ENCODE measurements around the gene CCL27. TPM values are rescaled to one million over a fixed set of nuclear protein-coding genes. Genes with fewer than 3 reads are reported as not detected.

The CCL27 gene
- total RNA-seq, 6 experiments from 2014 or later, result 0.88 TPM; not detected in 5

DNA sequence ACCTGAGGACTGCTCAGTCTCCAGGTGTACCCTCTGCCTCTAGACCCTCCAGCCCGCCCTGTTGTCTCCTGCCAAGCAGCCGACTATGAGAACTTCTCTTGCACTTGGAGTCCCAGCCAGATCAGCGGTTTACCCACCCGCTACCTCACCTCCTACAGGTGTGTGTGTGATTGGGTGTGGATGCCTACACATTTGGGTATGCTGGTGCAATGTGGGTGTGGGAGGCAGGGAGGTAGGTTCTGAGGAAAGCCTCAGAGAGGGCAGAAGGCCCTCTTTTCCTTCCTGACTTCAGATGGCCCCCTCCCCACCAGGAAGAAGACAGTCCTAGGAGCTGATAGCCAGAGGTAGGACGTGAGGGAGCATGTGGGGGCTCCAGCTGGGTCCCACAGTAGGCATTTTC, 5.5 kb downstream of the CCL27 start:
- DNase-seq, result no peak
- H3K4me3 Mint-ChIP-seq, result no peak overlapping the region
- no peaks in the 10 kb centered on the region for H3K9me3 Mint-ChIP-seq
- no peak overlapping the region for H3K27ac Mint-ChIP-seq
- peaks cover 5% of the 10 kb centered on the region; the same call in 1 of the 2 replicates for H3K36me3 Mint-ChIP-seq (ENCODE audit: low read depth)
- peaks cover 26% of the 10 kb centered on the region for H3K4me1 Mint-ChIP-seq (ENCODE audit: low read depth)
- H3K27me3 Mint-ChIP-seq (ENCODE audit: insufficient read depth), result peaks cover 1% of the 10 kb centered on the region; the same call in 1 of the 2 replicates
- TF ChIP-seq, protein P1, sequence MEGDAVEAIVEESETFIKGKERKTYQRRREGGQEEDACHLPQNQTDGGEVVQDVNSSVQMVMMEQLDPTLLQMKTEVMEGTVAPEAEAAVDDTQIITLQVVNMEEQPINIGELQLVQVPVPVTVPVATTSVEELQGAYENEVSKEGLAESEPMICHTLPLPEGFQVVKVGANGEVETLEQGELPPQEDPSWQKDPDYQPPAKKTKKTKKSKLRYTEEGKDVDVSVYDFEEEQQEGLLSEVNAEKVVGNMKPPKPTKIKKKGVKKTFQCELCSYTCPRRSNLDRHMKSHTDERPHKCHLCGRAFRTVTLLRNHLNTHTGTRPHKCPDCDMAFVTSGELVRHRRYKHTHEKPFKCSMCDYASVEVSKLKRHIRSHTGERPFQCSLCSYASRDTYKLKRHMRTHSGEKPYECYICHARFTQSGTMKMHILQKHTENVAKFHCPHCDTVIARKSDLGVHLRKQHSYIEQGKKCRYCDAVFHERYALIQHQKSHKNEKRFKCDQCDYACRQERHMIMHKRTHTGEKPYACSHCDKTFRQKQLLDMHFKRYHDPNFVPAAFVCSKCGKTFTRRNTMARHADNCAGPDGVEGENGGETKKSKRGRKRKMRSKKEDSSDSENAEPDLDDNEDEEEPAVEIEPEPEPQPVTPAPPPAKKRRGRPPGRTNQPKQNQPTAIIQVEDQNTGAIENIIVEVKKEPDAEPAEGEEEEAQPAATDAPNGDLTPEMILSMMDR (IDR thresholded peaks at IDR 0.05), result no peak

DNA sequence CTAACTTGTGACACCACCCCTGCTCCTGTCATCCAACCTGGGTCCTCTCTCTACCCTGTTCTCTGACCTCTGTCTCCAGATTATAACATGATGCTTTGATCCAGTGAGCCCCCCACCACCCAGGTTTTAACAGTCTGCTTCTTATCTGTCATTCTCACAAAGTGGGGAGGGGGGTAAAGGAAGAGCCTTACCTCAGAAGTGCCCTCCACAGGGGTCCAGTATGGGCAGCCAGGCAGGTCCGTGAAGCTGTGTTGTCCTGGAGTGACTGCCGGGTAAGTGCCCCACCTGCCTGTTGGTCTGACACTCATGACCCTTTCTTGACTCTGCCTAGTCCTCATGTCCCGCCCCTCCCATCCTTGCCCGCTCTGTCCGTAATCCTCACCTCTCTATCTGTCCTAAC, 7.1 kb downstream of the CCL27 start:
- H3K9me3 Mint-ChIP-seq, result no peaks in the 10 kb centered on the region
- no peak overlapping the region for H3K4me3 Mint-ChIP-seq
- TF ChIP-seq, protein P1 (IDR thresholded peaks at IDR 0.05), result no peak
- no peak for DNase-seq
- peaks cover 41% of the 10 kb centered on the region for H3K4me1 Mint-ChIP-seq (ENCODE audit: low read depth)
- no peaks in the 10 kb centered on the region for H3K27me3 Mint-ChIP-seq (ENCODE audit: insufficient read depth)
- H3K36me3 Mint-ChIP-seq (ENCODE audit: low read depth), result peaks cover 5% of the 10 kb centered on the region; the same call in 1 of the 2 replicates
- peak overlapping the region; percentile 10; the same call in 1 of the 2 replicates for H3K27ac Mint-ChIP-seq

DNA sequence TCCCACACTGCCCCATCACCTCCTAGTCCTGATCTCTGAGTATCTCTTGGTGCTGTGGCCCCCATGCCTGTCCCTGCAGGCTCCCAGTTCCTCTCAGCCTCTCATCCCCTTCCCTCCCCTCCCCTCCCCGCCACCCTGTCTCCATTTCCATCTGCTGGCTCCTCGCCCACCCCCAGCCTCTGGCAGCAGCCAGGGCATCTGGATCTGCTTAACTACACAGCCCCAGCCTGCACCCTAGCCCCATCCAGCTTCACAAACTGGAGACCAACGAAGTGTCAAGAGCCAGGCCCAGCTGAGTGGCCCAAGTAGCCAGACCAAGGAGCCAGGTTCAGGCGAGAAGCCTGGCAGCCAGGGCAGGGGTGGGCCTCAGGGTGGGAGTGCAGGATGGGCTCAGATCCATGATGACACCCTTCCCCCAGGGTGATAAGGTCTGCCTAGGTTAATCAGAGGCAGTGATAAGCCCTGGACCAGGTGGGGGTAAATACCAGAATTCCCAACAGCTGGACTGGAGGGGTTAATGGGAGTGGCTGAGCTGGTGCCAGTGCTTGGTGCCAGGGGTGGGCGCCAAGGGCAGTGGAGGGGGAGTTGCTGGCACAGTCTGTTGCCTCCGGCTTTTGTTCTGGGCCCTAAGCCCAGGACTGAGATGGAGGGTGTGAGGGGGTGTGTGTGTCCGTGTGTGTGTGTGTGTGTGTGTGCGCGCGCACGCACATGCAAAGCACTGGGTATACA, 8.0 kb downstream of the CCL27 start:
- H3K4me3 Mint-ChIP-seq, result peak overlapping the region; percentile 11
- TF ChIP-seq, protein P1 (IDR thresholded peaks at IDR 0.05), result no peak
- H3K9me3 Mint-ChIP-seq, result no peaks in the 10 kb centered on the region
- peaks cover 41% of the 10 kb centered on the region for H3K4me1 Mint-ChIP-seq (ENCODE audit: low read depth)
- H3K36me3 Mint-ChIP-seq (ENCODE audit: low read depth), result peaks cover 6% of the 10 kb centered on the region; the same call in 1 of the 2 replicates
- no peaks in the 10 kb centered on the region for H3K27me3 Mint-ChIP-seq (ENCODE audit: insufficient read depth)
- H3K27ac Mint-ChIP-seq, result peak overlapping the region; percentile 76
- peak; percentile 31 for DNase-seq

DNA sequence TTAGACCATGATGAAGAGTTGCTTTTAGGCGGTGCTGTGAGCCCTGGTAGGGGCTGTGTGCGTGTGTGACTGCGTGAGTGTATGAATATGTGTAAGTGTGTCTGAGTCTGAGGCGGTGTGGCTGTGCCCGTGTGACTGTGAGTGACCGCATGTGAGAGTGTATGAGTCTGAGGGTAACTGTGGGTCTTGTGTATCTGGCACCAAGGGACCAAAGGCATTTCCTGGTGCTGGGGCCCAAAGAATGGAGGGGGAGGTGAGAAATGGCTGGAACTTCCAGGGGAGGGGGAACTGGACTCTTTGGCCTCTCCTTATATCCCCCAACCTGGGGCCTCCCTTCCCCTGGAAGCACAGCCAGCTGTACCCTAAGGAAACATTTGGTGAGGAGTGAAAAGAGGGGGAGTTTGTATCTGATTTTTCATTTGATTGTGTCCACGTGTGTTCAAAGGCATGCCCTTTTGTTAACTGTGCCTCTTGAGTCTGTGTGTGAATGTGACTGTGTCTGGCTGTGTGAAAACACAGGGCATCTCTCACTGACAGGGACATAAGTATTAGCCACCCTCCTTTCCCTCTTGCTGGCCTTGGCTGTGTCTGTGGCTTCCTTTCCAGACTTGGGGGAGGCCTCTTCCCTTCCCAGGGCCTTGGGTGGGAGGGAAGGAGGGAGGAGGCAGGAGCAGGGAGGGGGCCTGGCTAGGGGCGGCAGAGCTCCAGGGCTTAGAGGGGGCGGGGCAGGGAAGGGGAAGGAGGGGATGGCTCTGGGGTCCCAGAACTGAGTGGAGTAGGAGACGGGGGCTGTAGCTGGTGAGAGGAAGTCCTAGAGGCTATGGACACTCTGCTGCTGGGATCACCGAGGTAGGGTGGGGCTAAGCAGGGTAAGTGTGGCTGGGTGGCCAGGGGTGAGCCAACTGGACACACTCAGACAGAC, 9.0 kb downstream of the CCL27 start:
- H3K9me3 Mint-ChIP-seq, result no peaks in the 10 kb centered on the region
- H3K27ac Mint-ChIP-seq, result peak overlapping the region; percentile 76
- TF ChIP-seq, protein P1 (IDR thresholded peaks at IDR 0.05), result no peak
- peaks cover 44% of the 10 kb centered on the region for H3K4me1 Mint-ChIP-seq (ENCODE audit: low read depth)
- H3K27me3 Mint-ChIP-seq (ENCODE audit: insufficient read depth), result no peaks in the 10 kb centered on the region; the same call in 1 of the 2 replicates
- H3K36me3 Mint-ChIP-seq (ENCODE audit: low read depth), result peaks cover 14% of the 10 kb centered on the region; the same call in 1 of the 2 replicates
- peak overlapping the region; percentile 92 for H3K4me3 Mint-ChIP-seq
- DNase-seq, result peak; percentile 43

DNA sequence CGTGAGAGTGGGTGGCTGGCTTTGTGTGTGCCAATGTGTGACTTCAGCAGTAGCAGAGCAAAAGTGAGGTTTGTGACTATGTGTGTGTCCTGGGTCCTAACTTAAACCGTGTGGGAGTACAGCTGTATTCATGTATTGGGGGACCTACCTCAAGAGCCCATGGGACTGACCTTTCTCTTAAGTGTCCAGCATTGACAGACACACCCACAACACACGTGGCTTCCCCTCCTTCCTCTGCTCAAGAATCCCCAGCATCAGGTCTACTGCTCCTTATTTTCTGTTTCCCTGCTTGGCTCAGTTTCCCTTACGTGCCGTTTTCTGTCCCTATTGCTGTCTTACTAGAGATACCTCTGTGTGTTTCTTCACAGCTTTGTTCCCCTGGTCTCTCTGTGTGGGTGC, 9.9 kb downstream of the CCL27 start:
- Mint-ChIP-seq H3K4me1 (ENCODE audit: low read depth) (peaks cover 52% of the 10 kb centered on the region), H3K4me3 (peak overlapping the region; percentile 92), H3K36me3 (ENCODE audit: low read depth) (peaks cover 18% of the 10 kb centered on the region; the same call in 1 of the 2 replicates), H3K27ac (peak overlapping the region; percentile 76), H3K27me3 (ENCODE audit: insufficient read depth) (no peaks in the 10 kb centered on the region; the same call in 1 of the 2 replicates), H3K9me3 (no peaks in the 10 kb centered on the region)
- TF ChIP-seq, protein P1 (IDR thresholded peaks at IDR 0.05), result no peak
- no peak for DNase-seq
